Stimulated activated CD4-positive, alpha-beta T cell treated with anti-CD3 and anti-CD28 coated beads, Interleukin-1b, Interleukin-23, amount 100 ng/mL, for 48 hours (primary cell): ENCODE results near the gene CALR3.
"Not testable (repeated sequence)": the region's sequence is repeated elsewhere in the genome, so short reads cannot be mapped to it uniquely, and the experiment has no call there.

ENCODE experiments used
- DNase-seq: peaks from one replicate; pipeline ENCODE4 v3.0.0-alpha.2; 2020

The CALR3 gene

DNA sequence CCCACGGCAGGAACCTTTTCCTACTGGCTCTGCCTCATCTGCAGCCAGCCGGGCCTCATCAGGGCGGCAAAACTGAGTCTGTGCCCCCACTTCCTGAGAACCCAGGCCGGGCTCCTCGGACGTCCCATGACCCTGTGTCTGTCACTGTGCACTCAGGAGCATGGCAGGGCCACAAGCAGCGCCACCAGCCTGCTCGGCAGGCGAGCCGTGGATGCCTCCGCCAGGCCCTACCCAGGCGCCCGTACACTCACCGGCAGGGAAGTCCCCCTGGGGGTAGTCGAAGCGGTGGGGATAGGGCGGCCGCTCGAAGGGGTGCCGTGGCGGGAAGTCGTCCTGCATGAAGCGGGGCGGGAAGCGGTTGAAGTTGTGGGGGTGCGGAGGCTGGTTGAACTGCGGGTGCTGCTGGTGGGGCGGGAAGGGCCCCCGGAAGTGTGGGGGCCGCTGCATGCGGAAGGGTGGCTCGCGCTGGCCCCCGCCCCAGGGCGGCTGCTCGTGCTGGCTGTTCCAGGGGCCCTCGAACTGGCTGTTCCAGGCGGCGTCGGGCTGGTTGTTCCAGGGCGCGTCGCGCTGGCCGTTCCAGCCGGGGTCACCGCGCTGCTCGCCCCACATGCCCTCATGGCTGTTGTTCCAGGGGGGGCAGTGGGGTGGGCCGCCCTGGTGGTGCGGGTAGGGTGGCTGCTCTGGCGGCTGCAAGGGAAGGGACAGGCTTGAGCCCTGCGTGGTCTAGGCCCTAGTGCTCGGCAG lies 29.2 kb upstream of the CALR3 start:
- DNase-seq = no peak

- no peak for DNase-seq
Observed at GRCh38 chr19:16522559-16523377, 26.8 kb upstream of the CALR3 start.

GRCh38 chr19:16521715-16522289 lies 25.8 kb upstream of the CALR3 start:
- no peak for DNase-seq

DNA sequence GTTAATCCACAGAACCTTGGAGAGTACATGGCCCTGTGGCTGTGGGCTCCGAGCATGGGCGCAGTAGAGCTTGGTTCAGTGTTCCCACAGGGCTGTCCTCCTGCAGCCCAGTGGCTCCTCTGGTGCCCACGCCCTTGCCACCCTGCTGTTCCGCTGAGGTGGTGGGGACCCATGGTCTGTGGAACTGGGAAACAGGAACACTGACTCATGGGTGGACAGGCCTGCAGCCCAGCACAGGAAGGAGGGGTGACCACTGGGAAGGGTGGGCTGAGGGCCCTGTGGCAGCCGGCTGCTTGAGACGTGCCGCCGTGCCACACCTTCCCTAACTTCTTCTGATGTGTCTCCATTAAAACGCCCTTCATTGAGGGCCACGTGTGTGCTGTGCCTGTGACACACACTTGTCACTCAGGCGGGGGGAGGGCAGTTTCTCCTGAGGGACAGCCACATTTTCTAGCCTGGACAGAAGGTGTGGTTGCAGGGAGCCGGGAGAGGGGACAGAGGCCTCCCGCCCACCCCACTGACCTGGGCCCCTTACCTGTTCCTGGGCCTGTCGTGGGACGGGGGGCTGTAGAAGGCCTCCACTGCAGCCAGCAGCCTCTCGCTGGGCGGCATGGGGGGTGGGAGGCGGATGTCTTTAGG lies 25.1 kb upstream of the CALR3 start:
- no peak for DNase-seq

DNA sequence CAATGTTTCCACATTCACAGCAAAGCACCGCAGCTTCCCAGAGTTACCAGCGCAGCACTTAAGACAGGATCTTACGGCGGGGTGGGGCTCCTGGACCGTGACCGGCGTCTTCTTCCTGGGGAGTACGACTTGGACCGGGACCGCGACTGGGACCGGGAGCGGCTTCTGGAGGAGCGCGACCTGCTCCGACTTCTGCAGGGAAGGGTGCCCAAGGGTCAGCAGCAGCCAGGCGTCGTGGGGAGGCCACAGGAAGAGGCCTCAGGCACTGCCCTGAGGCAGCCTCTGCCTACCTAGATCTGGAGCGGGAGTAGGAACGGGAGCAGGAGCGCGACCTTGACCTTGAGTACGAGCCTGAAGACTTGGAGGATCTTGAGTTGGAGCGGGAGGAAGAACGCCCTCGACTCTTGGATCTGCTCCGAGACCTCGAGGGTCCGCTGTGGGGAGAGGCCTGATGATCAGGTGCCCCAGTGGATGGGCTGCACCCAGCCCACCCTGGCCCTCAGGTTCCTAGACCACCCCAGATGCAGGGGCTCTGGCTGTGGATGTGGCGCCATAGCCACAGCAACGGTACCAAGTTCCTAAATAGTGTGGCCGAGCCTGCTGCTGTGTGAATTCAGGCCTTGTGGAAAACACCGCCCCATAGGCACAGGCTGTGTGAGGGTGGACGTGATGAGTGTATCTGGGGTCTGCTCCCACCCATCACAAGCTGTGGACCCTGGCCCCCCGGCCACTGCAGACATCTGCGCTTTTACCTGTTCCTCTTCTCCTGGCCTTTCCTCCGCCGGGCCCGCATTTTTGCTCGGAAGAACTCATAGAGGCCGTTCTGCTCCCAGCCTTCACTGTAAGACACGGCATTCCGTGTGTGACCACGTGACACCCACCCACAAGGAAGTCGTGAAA lies 24.4 kb upstream of the CALR3 start:
- no peak for DNase-seq

- DNase-seq = no peak
Observed at GRCh38 chr19:16519230-16519687, 23.3 kb upstream of the CALR3 start.

DNA sequence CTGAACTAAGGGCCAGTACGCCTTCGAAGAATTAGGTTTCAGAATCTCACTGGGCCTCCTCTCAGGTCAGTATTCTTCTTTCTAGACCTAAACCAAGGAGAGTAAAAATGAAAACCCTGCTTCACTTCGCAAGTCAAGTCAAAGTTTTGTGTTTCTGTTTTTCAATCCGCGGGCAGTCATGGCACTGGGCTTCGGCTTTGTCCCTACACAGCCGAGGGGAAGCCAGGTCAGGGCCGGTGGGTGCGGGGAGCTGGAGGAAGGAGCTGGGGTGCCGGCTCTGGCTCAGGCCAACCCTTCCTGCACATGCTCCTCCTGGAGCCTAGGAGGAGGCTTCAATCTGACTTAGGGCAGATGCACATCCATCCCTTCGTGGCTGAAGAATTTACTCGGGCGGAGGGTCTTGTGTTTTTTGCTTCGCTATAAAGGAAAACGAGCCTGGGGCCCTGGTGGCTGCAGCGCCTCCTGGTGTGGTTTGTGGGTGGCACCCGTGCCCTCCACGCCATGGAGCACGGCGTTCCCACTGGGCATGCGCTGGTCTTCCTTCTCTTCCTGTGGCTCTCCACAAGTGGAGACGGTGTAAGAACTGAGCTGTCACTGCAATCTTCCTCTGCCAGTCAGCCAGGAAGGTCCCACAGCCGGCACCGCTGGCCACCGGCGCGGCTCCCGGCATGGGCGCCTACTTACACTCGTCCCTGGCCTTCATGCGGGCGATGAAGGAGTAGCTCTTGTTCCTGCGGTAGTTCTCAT lies 22.7 kb upstream of the CALR3 start:
- DNase-seq = no peak

DNA sequence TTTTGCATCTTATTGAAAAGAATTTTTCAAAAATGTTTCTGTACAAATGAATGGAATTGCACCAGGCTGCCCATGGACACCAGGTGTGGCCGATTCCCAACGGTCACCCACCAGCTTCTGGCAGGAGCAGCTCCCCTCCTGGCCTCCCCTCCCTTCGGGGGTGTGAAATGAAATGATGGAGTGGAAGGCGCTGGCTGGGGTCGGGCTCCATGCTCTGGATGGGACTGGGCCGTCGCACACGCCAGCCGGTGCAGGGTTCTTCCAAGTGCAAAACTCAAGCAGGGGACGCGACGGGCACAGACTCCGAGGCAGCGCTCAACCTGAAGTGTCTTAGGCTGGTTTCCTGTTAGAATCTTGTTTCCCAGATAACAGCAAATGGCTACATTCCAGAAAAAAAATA lies 22.1 kb upstream of the CALR3 start:
- no peak for DNase-seq

DNA sequence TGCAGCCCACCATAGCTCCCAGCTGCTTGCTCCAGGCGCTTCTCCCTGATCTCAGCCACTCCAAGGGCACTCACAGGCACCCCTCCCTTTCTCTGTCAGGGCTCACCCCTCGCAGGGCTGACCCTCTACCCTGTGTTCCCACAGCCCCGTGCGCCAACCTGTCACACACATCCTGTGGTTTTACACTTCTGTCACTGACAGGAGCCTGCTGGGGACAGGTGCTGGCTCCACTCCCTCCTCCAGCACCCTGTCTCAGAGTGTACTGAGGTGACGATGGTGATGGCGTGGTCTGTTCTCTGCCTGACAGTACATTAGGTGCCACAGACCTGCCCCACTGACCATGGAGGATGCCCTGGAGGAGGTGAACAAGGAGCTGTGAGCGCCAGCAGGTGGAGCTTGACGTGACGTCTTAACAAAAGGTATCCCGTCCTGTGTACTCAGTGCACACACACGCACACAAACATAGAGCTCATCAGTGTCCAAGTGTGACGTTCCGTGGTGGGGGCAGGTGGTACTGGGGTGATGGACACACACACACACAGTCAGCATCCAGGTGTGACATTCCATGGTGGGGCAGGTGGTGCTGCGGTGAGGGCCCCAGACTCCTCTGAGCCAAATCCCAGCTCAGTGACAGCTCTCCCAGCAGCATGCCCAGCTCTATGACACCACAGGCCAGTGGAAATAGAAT lies 21.1 kb upstream of the CALR3 start:
- no peak for DNase-seq

DNA sequence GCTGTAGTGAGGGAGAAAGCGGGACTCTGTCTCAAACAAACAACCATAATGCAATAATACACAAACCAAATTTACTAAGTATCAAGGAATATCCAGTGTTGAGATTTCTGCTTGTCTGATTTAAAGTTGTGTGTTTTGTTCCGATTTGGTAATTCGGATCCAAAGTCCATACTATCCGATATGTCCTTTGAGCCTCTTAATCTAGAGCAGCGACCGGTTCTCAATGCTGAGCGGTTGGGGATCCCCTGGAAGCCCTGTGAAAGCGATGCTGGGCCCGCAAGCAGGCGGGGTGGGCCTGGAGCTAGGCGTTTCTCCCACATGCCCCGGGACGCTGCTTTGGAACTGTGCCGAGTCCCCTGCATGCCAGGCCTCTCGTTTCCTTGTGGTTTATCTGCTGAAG lies 20.4 kb upstream of the CALR3 start:
- DNase-seq = no peak

GRCh38 chr19:16514383-16515019 lies 18.5 kb upstream of the CALR3 start:
- DNase-seq = no peak

GRCh38 chr19:16512611-16513010 lies 16.6 kb upstream of the CALR3 start:
- not testable (repeated sequence) for DNase-seq

DNA sequence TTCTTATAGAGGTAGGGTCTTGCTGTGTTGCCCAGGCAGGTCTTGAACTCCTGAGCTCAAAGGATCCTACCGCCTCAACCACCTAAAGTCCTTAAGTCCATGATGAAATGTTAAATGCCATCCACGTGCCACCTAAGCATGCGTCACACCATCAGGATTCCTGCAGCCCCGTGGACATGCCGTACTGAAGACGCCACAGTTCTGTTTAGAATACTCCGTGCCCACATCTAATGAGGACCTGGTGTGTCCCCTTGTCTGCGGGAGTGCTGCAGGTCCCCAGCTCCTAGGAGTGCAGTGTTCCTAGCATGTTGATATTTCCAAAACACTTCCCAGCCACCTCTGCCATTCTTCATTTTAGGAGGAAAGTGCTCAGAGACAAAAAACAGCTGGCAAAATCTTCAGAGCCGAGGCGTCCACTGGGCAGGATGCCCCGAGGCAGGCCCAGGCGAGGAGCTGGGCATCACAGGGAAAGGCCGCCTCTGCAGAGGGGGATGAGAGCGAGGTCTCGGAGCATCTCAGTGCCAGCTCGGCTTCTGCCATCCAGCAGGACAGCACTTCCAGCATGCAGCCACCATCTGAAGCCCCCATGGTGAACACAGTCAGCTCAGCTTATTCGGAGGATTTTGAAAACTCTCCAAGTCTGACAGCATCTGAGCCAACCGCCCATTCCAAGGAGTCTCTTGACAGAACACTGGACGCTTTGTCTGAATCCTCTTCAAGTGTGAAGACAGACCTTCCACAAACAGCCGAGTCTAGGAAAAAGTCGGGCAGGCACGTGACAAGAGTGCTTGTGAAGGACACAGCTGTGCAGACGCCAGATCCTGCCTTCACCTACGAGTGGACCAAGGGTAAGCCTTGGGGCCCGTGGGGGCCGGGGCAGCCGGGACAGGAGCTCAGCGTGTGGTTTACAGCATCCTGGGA lies 13.4 kb upstream of the CALR3 start:
- no peak for DNase-seq

DNA sequence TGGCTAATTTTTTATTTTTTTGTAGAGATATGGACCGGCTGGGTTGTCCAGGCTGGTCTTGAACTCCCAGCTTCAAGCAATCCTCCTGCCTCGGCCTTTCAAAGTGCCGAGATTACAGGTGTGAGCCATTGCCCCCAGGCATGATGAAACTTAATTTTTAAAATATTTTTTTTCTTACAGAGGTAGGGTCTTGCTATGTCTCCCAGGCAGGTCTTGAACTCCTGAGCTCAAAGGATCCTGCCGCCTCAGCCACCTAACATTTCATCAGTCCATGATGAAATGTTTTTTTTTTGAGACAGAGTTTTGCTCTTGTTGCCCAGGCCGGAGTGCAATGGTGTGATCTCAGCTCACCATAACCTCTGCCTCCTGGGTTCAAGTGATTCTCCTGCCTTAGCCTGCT lies 12.6 kb upstream of the CALR3 start:
- DNase-seq = no peak

GRCh38 chr19:16506961-16507360 lies 11.0 kb upstream of the CALR3 start:
- no peak for DNase-seq

DNA sequence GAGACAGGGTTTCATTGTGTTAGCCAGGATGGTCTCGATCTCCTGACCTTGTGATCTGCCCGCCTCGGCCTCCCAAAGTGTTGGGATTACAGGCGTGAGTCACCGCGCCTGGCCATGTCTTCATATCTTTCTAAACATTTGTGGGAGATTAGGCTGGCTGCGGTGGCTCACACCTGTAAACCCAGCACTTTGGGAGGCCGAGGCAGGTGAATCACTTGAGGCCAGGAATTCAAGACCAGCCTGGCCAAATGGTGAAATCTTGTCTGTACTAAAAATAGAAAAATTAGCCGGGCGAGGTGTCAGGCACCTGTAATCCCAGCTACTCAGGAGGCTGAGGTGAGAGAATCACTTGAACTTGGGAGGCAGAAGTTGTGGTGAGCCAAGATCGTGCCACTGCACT lies 10.2 kb upstream of the CALR3 start:
- DNase-seq = not testable (repeated sequence)

GRCh38 chr19:16504271-16504670 lies 8.3 kb upstream of the CALR3 start:
- no peak for DNase-seq

- DNase-seq = no peak
Observed at GRCh38 chr19:16497837-16498236, 1.9 kb upstream of the CALR3 start.

- DNase-seq = no peak
Observed at GRCh38 chr19:16497042-16497441, 1.1 kb upstream of the CALR3 start.
